Sciatic nerve (tissue), 2 donors: ENCODE results near the gene IRF6. TPM values are rescaled to one million over a fixed set of nuclear protein-coding genes. Genes with fewer than 3 reads are reported as not detected.

Source experiments
- ATAC-seq: fragments of 200-7000 bp; cut with Tn5 transposase; one replicate; pipeline ENCODE4 v1.9.1; 2020; ENCODE audit warnings: mild to moderate bottlenecking, moderate library complexity
- DNase-seq: peaks from one replicate; pipeline ENCODE4 v3.0.0-alpha.2; 2020; ENCODE audit warnings: low spot score
- intact Hi-C: fragments of 100-400 bp; cut with DNase I; formaldehyde crosslinking; loops from one replicate; pipeline ENCODE4 v1.14.2; 2022
- total RNA-seq: library from RNA; stranded (reverse); fragmentation: NEBNext Ultra II Directional; extraction: Animal tissue kit (Norgen Biotek cat#: 25700); gene quantifications from one replicate; pipeline ENCODE4 v1.2.1, GENCODE V29; 2021
- donor health status: DM: no; HTN: no; CAD: no.
- donor health status: DM: no; HTN: no; CAD: no.

Gene IRF6
- total RNA-seq, 1 donor from 2014 or later: 1.8 TPM

- intact Hi-C loops: no loop called here
Measured at GRCh38 chr1:209747580-209748262, 58.2 kb downstream of the IRF6 start.

GRCh38 chr1:209746451-209747165 lies 59.3 kb downstream of the IRF6 start:
- ATAC-seq (no peak), DNase-seq (no peak)
- intact Hi-C loops: no loop called here

More at GRCh38 chr1:209747580-209748262, 58.2 kb downstream of the IRF6 start:
- DNase-seq: peak; percentile 90
- ATAC-seq: peak; percentile 96

DNA sequence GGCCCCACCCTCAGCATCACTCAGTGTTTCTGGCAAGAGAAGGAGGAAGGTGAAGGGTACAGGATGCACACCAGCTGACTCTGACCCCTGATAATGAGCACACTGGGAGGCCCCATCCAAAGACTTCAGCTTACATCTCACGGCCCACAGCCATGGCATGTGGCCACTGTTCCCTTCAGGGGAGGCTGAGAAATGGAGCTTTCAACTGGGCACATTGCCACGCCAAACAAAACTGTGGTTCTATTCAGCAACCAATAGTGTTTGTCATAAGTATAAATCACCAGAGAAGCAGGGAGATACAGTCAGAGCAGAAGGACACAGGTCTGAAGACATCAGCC lies 62.8 kb downstream of the IRF6 start:
- intact Hi-C loops: no loop called here
- DNase-seq: peak; percentile 80
- peak; percentile 82 for ATAC-seq

DNA sequence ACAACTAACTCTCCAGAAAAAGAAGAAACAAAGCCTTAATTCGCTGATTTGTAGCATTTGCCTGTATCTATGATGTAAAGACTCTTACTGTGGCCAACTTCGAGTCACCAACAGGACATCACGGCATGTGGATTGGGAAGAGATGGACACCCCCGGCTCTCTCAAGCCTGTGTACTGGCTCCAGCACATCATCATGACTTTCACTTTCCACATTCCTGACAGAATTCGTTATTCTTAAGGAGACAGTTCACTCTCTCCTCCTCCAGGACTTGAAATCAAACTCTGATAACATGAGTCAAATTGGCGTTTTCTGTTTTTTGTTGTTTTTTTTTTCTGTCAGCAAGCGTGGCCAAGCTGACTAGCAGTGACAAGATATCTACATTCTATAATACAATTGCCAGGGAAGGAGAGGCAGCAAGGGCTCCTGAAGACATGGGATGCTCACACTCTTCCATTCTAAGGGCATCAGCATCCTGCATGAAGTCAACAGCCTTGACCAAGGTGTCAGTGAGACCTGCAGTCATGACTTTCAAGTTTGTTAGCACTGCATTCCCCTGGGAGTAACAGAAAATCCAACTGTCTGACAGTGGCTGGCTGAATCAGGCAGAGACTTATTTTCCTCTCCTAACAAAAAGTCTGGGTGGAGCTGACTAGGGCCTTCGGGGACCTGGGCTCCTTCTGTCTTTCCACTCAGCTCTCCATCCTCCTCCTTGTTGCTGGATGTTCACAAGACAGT lies 63.4 kb downstream of the IRF6 start:
- ATAC-seq (peak; percentile 78), DNase-seq (no peak)
- intact Hi-C loops: no loop called here

GRCh38 chr1:209741889-209742288 lies 64.1 kb downstream of the IRF6 start:
- ATAC-seq (no peak), DNase-seq (no peak)
- intact Hi-C loops: no loop called here

- ATAC-seq (no peak), DNase-seq (no peak)
- intact Hi-C loops: no loop called here
Measured at GRCh38 chr1:209741193-209741592, 64.7 kb downstream of the IRF6 start.

GRCh38 chr1:209738270-209738669 lies 67.7 kb downstream of the IRF6 start:
- intact Hi-C loops: no loop called here
- DNase-seq (no peak), ATAC-seq (no peak)

- ATAC-seq: no peak
- intact Hi-C loops: no loop called here
- DNase-seq: no peak
Measured at GRCh38 chr1:209737118-209737505, 68.8 kb downstream of the IRF6 start.

DNA sequence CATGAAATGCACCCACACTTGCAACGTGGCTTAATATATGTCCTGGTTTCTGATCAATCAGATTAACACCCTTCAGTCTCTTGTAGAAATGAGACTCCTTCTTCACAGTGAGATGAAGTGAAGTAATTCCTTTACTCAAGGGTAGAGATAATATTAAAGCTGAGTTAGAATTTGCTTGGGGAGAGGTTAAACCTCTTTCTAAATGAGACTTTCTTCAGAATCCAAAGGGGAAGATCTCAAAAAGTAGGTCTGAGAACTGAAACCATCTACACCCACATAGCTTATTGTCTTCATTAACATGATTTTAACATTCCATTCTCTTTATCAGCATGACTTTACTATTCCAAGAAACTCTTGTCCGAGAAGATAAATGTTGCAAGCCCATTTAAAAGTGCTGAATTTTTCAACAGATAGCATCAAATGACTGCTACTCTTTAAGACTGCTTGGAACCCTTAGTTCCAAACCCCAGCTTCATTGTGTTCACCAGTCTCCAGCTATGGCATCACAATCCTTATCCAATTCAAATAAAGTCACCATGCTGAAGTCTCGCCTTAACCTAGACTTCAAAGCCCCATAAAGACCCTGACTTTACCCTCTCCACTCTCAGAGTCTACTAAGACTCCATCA lies 69.3 kb downstream of the IRF6 start:
- intact Hi-C loops: no loop called here
- DNase-seq (no peak), ATAC-seq (no peak)

Other genes starting within 250 kb of the IRF6 start
- 0.18 TPM for gene CAMK1G, start 222.4 kb downstream of the IRF6 start, total RNA-seq
- gene LAMB3, start 153.7 kb downstream of the IRF6 start, total RNA-seq: 2.8 TPM
- 93.0 TPM for gene G0S2, start 130.7 kb downstream of the IRF6 start, total RNA-seq
- 6.0 TPM for gene HSD11B1, start 101.3 kb downstream of the IRF6 start, total RNA-seq
- gene TRAF3IP3, start 50.1 kb downstream of the IRF6 start, total RNA-seq: 8.3 TPM
- gene C1orf74, start 21.6 kb downstream of the IRF6 start, total RNA-seq: 1.5 TPM
- 7.7 TPM for gene UTP25, start 21.8 kb upstream of the IRF6 start, total RNA-seq
- 3.8 TPM for gene SYT14, start 132.1 kb upstream of the IRF6 start, total RNA-seq